Large intestine (tissue), 1 donor: ENCODE data around the gene CCIN. TPM values are rescaled to one million over a fixed set of nuclear protein-coding genes. Genes with fewer than 3 reads are reported as not detected.

Experiments used
- polyA plus RNA-seq: library from polyadenylated mRNA; unstranded; fragments of 120-200 nt; gene quantifications from one replicate; pipeline ENCODE4 v1.2.1, GENCODE V29; 2013

CCIN gene
- polyA plus RNA-seq, 1 donor, result 0.07 TPM

Other genes starting within 250 kb of the CCIN start
- gene OR2S2, start 211.2 kb upstream of the CCIN start, polyA plus RNA-seq, result not detected
- gene RECK, start 132.5 kb upstream of the CCIN start, polyA plus RNA-seq, result 9.1 TPM
- gene GLIPR2, start 32.7 kb upstream of the CCIN start, polyA plus RNA-seq, result 29.1 TPM
- 252 TPM for gene CLTA, start 21.5 kb downstream of the CCIN start, polyA plus RNA-seq
- gene GNE, start 89.1 kb downstream of the CCIN start, polyA plus RNA-seq, result 11.4 TPM
- gene RNF38, start 230.9 kb downstream of the CCIN start, polyA plus RNA-seq, result 24.4 TPM